GM19372 (cell line): ENCODE data around the gene LRRC8C.

Source experiments
- ATAC-seq: cut with Tn5 transposase; IDR thresholded peaks from one replicate; pipeline ENCODE4 v1.9.1; 2021; ENCODE audit warnings: mild to moderate bottlenecking, low read depth, moderate library complexity; ENCODE audit not compliant: unreplicated experiment

The LRRC8C gene

DNA sequence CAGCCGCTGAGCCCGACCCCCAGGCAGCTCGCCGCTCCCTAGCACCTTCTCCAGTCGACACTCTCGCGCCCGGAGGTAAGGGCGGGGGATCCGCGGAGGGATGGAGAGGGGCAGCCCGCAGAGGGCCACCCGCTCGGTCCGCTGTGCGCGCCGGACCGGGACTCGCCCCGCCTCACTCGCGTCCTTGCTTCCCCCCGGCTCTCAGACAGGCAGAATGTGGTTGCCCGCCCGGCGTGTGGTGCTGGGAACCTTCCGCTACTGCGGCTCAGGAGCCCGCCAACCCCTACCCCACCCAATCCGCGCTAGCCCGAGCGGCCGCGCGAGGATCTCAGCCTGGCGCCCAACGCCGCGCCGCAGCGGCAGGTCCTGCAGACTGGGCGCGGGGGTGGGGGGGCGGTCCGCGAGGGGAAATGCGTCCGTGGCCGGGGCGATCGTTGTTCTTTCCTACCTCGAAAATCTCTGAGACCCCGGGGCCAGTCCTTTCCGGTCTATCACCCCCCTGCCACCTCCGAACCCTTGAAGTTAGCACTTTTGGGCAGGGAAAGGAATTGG lies 404 bp downstream of the LRRC8C start:
- ATAC-seq, result peak; percentile 42

DNA sequence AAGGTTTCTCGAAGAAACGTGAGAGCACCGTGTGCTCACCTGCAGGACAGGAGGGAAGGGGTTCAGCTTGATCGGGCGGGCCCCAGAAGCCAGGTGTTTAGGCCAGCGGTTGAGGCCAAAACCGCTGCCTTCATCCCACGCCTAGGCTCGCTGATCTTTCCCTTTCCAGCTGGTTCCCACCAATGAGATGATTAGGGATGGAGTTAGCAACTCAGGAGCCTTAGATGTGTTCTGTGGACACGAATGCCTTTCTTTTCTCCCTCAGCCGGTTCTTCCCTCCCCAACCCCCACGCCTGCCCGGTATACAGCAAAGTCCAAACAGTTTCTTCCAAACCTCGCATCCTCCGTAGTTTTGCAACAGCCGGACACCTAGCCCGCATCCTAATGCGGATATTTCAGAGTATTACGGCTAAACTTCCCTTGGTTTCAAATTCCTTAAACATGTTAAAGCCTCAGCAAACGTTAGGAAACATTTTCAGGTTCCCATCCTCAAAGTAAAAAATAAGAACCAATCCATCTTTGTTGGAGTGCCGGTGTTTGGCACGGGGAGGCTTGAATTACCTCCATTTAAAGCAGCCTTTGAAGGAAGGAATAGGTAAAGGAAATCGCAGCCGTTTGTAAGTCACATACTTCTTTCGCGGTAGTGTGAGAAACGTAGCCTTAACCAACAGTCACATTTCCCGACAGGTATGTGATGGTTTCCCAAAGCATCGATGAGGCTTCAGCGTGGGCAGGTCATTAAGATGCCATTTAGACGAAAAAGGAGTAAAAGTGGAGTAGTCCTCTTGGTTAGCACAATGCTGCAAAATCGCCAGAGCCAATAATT lies 1.1 kb downstream of the LRRC8C start:
- peak; percentile 4 for ATAC-seq

DNA sequence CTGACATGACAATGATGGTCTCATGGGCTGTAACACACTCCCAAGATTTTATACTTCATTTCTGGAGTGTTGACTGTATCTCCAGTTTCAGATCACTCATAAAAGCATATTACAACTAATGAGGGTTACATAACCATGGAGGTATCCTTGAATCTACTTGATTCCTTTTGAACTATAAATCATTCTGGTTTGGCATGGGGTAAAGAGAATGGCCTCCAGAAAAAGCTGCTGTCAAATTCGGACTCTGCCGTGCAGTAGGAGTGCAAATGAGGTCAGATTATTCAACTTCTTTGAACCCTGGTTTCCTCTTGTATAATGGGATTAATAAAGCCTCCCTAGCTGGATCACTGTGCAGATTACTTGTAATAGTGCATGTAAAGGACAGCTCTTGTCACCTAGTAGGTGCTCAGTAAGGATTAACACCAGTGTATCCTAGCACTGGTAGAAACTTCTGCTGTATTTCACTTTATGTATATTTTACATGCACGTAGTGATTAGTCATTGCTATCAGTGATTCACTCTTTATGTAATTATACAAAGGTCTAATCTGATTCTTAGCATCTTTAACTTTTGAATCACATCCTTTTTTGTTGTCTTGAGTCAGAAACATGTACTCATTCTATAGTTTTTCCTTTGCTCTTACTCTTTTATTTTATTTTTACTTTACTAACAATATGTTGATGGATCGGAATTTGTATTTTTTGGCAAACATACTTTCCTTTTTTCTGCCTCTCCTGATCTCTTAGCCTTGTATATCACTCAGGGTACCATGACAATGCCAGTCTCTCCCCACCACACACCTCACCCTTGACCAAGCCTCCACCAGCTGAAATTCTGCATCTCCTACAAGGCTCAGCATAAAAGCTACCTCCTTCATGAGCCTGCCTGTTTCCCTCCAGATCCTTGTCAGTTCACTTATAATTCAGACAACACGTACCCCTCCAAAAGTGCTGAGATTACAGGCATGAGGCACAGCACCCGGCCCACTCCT lies 3.2 kb downstream of the LRRC8C start:
- ATAC-seq, result no peak

DNA sequence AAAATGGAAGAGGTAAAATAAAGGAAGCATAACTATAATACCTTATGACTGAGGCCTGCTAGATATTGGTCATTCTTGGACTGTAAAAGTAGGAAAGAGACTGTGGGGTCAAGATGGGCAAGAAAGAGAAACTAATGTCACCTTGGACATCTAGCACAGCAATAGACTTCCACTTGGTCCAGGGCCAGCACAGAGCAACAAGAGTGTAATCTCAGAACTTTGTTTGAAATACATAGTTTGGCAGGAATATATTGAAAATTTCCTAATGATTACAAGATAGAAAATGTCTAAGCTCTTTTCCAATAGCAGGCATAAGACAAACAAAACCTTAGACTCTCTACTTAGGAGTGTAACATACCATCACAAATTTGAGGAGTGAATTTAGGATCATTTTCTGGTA lies 4.6 kb downstream of the LRRC8C start:
- no peak for ATAC-seq

DNA sequence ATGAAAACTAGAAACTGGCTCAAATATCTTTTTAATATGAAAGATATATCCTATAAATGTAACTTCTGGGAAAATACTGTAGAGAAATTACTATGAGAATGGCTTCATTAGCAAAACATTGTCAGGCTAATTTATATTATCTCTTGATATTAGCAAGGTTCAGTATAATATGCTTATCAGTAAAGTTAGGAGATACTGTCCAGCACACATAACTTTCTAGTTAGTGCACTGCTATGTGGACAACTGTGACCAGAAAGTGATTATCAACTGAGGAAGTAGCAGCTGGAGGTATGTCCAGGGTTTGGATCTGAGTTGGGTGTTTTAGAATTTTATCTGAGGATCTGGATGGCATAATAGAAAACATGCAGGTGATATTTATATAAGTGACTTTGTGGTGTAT lies 7.5 kb downstream of the LRRC8C start:
- no peak for ATAC-seq

DNA sequence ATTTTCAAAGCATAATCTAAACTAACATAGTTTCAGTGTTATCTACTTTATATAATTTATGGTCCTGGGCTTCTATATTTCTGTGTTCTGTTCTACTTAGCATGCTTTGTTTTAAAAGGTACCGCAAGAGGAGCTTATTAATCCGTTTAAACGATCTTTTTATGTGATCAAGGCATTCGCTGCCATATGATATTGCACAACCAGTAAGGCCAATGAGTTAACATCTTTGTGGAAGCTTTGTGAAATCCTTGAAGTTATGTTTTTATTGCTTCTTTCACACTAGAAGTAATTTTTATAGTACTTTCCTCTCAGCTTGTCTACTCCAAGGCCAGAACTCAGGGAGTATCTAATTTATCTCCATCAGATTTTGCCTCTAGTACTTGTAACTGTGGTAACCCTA lies 8.9 kb downstream of the LRRC8C start:
- ATAC-seq, result no peak

DNA sequence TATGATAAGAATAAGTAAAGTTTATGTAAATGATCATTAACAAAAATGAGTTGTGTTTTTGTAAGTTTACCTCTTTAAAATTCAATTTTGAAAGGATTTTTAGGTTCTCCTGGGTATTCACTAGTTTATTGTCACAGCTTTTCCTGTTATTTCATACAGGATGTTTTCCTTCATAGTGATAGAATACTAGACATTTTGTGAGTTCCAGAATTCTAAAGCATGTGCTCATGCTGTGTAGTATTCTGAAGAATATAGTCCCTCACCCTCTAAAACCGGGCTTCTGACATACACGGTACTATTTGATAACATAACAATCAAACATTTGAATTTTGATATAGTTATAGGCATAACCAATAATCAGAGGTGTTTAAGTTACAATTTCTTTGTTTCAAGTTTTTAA lies 10.7 kb downstream of the LRRC8C start:
- no peak for ATAC-seq

DNA sequence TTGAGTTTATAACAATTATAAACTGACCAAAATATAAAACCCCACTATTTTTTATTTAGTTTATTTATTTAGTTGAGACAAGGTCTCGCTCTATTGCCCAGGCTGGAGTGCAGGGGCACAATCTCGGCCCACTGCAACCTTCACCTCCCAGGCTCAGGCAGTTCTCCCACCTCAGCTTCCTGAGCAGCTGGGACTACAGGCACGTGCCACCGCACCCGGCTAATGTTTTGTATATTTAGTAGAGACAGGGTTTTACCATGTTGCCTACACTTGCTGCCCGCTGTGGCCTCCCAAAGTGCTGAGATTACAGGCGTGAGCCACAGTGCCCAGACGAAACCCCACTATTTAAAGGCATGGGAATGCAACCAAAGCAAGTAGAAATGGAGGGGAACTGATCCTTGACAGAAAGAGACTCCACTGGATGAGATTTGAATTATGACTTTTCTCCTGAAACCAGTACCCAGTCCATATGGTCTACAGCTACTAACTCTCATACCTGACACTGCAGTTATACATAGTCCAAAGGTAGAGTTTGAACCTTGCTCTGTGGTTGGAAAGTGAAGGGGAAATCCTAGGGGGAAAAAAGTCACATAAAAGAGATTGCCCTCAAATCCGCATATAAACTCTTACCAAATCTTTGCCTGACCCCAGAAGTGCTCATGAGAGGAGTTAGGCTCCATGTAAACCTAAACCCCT lies 11.3 kb downstream of the LRRC8C start:
- ATAC-seq, result no peak

DNA sequence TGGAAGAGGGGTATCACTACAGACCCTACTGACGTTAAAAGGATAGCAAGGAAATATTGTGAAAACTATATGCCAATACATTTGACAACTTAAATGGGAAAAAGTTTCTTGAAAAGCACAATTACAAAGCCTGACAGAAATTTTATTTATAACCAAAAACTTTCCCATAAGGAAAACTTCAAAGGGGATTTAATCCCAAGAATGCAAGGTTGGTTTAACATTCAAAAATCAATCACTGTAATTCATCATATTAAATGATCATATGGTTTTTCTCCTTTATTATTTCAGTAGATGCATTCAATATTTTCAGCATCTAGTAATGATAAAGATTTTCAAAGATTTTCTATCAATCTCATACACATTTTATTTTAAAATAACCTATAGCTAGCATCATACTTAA lies 13.3 kb downstream of the LRRC8C start:
- no peak for ATAC-seq

DNA sequence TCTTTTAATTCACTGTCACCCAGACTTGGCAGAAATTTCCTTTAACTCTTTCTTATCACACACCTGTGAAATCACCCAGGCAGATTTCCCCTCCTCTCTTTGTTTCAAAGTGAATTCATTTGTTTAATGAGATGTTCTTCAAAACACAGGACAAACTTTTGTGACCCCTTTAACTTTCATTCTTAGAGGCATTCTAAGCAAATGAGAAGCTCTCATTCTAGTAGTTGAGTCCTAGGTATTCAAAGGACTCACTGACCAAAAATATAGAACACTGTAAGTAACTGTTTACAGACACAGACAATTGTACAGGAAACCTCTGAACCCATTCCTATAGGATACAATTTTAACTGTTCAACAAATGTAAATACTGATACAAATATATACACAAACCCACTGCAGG lies 16.9 kb downstream of the LRRC8C start:
- ATAC-seq, result no peak

DNA sequence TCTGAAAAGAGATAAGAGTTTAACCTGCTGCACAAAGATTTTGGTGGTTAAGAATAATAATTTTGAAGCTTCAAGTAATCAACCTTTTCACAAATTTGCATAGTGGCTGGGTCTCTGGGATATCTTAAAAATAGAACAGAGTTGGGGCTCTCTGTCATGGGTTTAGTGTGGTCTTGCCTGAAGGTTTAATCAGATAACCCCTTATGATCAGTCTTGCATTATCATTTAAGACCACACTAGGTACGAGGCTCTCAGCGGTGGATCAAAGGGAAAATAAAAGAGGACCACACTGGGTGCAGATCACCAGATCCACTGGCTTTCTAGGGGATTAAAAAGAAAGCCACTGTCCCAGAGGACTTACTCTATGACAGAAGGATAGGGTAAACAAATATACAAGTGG lies 19.5 kb downstream of the LRRC8C start:
- no peak for ATAC-seq

DNA sequence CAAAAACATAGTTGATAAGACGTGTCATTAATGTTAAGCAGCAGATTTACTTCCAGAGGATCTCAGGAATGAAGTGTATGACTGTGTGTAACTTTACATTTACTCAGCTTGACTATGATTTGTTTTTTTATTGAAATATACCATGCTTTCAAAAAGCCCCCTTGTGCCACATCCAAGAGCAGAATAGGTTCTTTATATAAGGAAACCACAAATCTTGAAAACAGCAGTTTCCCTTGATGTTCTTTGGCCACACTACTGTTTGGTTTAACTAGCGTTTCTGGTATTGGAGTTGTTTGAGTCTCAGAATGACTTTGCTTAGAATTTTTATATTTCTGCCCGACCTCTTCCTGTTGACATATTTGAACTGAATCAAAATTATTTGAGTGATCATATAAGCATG lies 25.0 kb downstream of the LRRC8C start:
- ATAC-seq, result peak; percentile 66

DNA sequence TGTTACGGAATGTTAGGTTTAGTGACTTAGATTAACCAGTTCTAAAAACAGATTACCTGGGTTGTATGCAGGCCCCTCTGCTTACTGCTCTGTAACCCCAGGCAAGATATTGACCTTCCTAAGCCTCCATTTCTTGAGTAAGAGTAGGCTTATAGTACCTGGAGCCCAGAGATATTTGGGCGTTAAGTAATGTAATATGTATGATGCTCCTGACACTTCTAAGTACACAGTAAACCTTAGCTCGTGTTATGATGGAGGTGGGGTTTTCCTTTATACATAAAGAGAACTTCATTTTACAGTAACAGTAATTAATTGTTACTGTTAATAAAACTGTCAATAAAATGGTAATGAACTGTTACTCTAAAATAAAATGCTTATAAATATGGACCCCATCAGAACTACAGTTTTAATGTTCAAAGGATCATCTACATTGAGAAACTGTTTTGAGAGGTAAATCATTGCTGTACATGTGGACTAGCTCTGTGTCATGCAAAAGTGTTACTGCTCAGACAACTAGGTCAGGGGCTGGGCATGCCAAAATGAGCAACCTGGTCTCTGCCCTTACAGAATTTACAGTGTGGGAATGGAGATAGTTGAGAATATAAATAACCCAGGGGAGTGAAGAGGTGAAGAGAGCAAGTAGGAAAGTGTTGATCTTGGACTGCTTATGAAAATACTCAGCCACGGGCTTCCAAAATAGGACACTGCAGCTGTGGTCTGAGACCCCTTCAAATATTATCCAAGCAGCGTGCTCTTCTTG lies 26.6 kb downstream of the LRRC8C start:
- no peak for ATAC-seq

DNA sequence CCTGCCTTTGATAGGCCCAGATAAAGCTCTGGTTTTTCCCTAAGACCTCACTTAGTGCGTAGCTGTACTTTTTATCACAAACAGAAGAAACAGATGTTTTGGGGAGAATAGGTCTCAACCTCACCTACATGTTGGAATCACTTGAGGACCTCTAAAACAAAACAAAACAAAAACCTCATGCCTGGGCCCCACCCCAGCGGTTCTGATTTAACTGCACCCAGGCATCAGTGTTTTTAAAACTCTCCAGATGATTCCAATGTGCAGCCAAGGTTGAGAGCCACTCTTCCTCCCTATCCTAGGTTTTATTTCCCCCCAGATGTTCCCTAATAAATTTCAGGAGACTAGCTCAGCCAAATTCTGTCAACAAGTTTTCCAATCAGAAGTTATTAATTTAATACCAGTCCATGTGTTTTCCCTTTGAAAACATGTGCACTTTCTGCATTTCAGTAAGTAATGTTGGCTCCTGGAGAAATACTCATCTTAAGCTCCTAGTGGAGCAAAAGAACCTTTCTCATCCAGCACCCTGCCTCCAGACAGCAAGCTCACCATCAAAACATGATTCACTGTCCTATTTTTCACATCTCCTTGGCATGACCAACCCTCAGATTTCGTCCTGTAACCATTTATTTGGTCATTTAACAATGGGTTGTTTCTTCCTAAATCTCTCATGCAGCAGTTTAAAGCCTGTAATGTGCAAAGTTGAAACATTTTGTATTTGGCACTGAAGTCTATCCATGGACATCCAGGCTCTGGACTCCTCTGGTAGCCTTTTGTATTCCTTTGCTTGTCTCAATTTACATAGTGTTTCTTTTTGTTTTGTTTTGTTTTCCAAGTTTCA lies 27.5 kb downstream of the LRRC8C start:
- no peak for ATAC-seq

DNA sequence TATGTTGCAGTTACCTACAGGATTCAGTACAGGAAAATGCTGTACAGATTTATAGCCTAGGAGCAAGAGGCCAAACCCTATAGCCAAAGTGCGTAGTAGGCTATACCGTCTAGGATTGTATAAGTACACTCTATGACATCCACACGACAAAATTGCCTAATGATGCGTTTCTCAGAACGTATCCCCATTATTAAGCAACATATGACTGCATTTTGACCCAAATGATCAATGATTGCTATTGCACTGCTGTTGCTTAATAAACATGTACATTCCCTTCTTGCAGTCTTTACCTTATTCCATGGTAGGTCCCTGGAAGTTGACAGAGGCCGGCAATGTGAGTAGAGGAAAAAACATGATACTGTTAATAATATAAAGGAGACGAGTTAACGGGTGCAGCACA lies 33.0 kb downstream of the LRRC8C start:
- ATAC-seq, result no peak

DNA sequence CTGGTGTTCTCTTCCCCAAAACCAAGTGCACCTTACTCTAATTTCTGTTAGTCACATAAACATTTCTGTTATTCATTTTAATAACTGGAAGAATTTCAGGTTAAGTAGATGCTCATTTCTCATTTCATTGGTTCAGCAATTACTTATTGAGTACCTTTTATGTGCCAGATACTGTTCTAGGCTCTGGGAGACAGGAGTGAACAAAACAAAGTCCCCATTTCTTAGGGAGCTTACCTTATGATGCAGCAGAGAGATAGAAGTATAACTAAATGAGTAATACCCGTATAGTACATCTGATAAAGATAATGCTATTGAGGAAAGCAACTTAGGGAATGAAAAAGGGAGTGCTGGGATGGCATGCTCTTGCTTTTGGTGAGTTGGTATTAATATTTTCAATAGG lies 33.7 kb downstream of the LRRC8C start:
- ATAC-seq, result no peak

DNA sequence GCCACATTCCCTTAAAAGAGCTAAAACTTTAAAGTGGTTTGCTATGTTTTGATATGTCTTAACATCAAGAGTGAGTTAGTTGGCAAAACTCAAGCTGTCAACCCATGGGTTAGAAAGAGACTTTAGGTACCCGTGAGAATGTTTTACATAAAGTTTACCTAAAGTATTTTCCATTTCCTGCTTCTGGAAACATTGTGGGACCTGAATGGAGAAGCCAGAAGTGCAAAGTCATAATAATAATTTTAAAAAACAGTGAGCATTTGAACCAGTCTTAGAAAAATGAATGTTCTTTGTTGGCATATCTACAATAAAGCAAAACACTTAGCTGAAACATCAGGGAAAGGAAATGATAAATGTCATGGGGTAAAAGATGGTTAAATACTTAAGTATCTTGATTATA lies 34.8 kb downstream of the LRRC8C start:
- ATAC-seq, result no peak

DNA sequence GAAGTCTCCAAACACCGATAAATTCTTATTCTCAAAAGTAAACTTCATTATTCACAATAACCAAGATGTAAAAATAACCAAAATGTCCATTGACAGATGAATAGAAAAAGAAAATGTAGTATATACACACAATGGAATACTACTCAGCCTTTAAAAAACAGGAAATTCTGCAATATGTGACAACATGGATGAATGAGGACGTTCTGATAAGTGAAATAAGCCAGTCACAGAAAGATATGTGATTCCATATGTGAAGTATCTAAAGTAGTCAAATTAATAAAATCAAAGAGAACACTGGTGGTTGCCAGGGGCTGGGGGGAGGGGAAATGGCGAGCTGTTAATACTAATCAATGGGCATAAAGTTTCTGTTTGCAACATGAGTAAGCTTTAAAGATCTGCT lies 36.0 kb downstream of the LRRC8C start:
- no peak for ATAC-seq

DNA sequence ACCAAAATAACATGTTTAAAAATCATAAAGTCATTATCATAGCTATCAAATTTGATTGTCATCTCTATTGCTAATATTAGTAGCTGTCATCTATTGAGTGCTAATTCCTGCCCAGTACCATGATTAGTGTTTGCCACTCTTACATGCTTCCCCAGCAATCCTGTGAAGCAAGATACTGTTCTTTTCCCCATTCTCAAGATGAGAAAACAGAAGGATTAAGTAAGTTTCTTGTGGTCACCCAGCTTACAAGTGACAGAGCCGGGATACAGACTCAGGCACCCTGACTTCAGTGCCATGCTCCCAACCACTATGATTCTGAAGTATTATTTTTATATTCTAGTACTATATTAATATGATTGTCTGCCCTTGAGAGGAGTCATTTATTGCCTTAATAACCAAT lies 36.5 kb downstream of the LRRC8C start:
- no peak for ATAC-seq
